Pancreas (tissue), 10 donors: ENCODE results near the gene ZNF879. TPM values are rescaled to one million over a fixed set of nuclear protein-coding genes. Genes with fewer than 3 reads are reported as not detected.

Experiments
- ATAC-seq, 4 donors: fragments of 200-7000 bp; cut with Tn5 transposase; one replicate each; pipeline versions ENCODE4 v1.8.0 to v1.9.1; 2020; ENCODE audit warnings: mild to moderate bottlenecking in 4 of 4, moderate library complexity in 4 of 4
- DNase-seq, 6 donors: peaks; one replicate each; pipeline ENCODE4 v3.0.0-alpha.2; 2020
- FAIRE-seq: peaks from 2 replicates; lab custom pipeline; 2012; peaks lifted over from hg19 to GRCh38; lab: Jason Lieb, UNC
- H3K27ac ChIP-seq, 4 donors: fragments of 200-600 bp; sonication (generic); 1 replicate in 3 of 4; 2 replicates in 1 of 4; pipeline versions ENCODE4 v1.5.0 to v1.8.0; 2020
- H3K27me3 ChIP-seq, 4 donors: fragments of 200-600 bp; one replicate each; pipeline ENCODE4 v1.8.0; 2021
- H3K36me3 ChIP-seq, 3 donors: fragments of 200-600 bp; sonication (generic) in 1 of 3; one replicate each; pipeline versions ENCODE4 v1.5.0 to v1.8.0; 2020 to 2021
- H3K4me1 ChIP-seq, 3 donors: fragments of 200-600 bp; one replicate each; pipeline ENCODE4 v1.8.0; 2021
- H3K4me3 ChIP-seq, 4 donors: fragments of 200-600 bp; sonication (generic) in 2 of 4; one replicate each; pipeline versions ENCODE4 v1.5.0 to v1.8.0; 2020 to 2021
- H3K9me3 ChIP-seq, 4 donors: fragments of 200-600 bp; one replicate each; pipeline ENCODE4 v1.8.0; 2021
- WGBS, 2 donors: extraction: QIAGEN DNeasy Blood & Tissue Kit; methylation state at CpG; one replicate each; pipeline ENCODE4 v1.1.7; 2013; 5-methylcytosine and 5-hydroxymethylcytosine counted together
- intact Hi-C, 3 donors: fragments of 100-400 bp; cut with DNase I; formaldehyde crosslinking; loops; one replicate each; pipeline versions ENCODE4 v1.11.1 to v1.14.2; 2022
- polyA plus RNA-seq, 2 donors: library from polyadenylated mRNA; stranded (reverse); fragments of 200-250 nt; gene quantifications; one replicate each; pipeline ENCODE4 v1.2.3, GENCODE V29; 2013
- total RNA-seq, 6 donors: library from RNA; stranded (reverse); fragmentation: NEBNext Ultra II Directional in 4 of 6; extraction: Animal tissue kit (Norgen Biotek cat#: 25700) in 4 of 6; gene quantifications; one replicate each; pipeline versions ENCODE4 v1.2.1 to v1.2.4, GENCODE V29; 2021 to 2023
- TF ChIP-seq, protein P1 (sequence below), 4 donors: fragments of 200-600 bp; sonication (generic) in 3 of 4; IDR thresholded peaks; one replicate each; pipeline versions ENCODE4 v1.5.0 to v1.8.0; 2021; ENCODE audit warnings: antibody characterized with exemption in 4 of 4
- donor health status: healthy with polysubstance abuse.
- donor health status: DM: no; HTN: no; CAD: no; lungs with moderate emphysema.
- donor health status: DM: no; HTN: no; CAD: no.
- donor health status: control.
- donor health status: control.
- donor health status: Bipolar disorder and iron deficiency.
- donor health status: DM: yes; HTN: yes; CAD: no.
- donor health status: DM: no; HTN: no; CAD: no.
- donor health status: DM: no; HTN: no; CAD: no.
- donor health status: DM: yes; HTN: yes; CAD: no.

ZNF879 gene
- total and polyA plus RNA-seq, 8 donors: 1.5 to 2.9 (median 2.1) TPM

- no peak for FAIRE-seq
- TF ChIP-seq, protein P1, sequence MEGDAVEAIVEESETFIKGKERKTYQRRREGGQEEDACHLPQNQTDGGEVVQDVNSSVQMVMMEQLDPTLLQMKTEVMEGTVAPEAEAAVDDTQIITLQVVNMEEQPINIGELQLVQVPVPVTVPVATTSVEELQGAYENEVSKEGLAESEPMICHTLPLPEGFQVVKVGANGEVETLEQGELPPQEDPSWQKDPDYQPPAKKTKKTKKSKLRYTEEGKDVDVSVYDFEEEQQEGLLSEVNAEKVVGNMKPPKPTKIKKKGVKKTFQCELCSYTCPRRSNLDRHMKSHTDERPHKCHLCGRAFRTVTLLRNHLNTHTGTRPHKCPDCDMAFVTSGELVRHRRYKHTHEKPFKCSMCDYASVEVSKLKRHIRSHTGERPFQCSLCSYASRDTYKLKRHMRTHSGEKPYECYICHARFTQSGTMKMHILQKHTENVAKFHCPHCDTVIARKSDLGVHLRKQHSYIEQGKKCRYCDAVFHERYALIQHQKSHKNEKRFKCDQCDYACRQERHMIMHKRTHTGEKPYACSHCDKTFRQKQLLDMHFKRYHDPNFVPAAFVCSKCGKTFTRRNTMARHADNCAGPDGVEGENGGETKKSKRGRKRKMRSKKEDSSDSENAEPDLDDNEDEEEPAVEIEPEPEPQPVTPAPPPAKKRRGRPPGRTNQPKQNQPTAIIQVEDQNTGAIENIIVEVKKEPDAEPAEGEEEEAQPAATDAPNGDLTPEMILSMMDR (IDR thresholded peaks at IDR 0.05): no peak
These were observed 25.2 kb upstream of the ZNF879 start for GRCh38 chr5:178998441-178998840.

DNA sequence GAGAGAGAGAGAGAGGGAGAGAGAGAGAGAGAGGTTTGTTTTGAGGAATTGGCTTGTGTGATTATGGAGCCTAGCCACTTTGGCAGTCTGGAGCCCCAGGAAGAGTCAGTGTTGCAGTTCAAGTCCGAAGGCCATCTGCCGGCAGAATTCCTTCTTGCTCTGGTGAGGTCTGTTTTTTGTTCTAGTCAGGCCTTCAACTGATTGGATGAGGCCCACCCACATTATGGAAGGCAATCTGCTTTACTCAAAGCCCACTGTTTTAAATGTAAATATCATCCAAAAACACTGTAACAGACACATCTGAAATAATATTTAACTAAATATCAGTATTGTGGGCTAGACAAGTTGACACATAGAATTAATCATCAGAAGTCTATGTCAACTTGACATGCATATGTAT lies 17.0 kb upstream of the ZNF879 start:
- H3K27ac ChIP-seq: no peak overlapping the region
- no peaks in the 10 kb centered on the region for H3K27me3 ChIP-seq
- FAIRE-seq (no peak), DNase-seq (no peak), ATAC-seq (no peak)
- no peaks in the 10 kb centered on the region for H3K4me1 ChIP-seq
- H3K9me3 ChIP-seq: no peaks in the 10 kb centered on the region
- intact Hi-C loops: no loop called here
- no peak overlapping the region for H3K4me3 ChIP-seq
- TF ChIP-seq, protein P1 (IDR thresholded peaks at IDR 0.05): no peak
- WGBS, 2 donors: 65 to 82% methylated on average over 2 of the region's 2 CpGs
- no peaks in the 10 kb centered on the region for H3K36me3 ChIP-seq

More at GRCh38 chr5:178998441-178998840, 25.2 kb upstream of the ZNF879 start:
- Histone ChIP-seq H3K9me3 (no peaks in the 10 kb centered on the region), H3K36me3 (no peaks in the 10 kb centered on the region), H3K27me3 (peaks cover 0 to 4% (median 0%) of the 10 kb centered on the region in 4 donors), H3K4me1 (no peaks in the 10 kb centered on the region), H3K27ac (no peak overlapping the region), H3K4me3 (no peak overlapping the region)
- intact Hi-C loops: no loop called here
- WGBS, 2 donors: 86 to 96% methylated on average over 13 of the region's 13 CpGs
- DNase-seq: no peak
- no peak for ATAC-seq

DNA sequence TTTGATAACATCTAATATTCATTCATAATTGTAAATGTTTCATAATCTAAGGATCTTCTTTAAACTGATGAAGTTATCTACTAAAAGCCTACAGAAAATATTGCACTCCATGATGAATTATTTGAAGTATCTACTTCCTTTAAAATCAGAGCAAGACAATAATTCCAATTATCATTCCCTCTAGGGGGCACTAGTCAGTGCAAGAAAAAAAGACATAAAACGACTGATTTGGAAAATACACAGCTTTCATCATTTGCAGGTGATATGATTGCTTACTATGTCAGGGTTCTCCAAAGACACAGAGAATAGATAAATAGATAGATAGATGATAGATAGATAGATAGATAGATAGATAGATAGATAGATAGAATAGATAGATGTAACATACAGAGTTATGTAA lies 14.9 kb upstream of the ZNF879 start:
- TF ChIP-seq, protein P1 (IDR thresholded peaks at IDR 0.05): no peak
- FAIRE-seq (no peak), ATAC-seq (no peak), DNase-seq (no peak)
- Histone ChIP-seq H3K4me3 (no peak overlapping the region), H3K27me3 (no peaks in the 10 kb centered on the region), H3K9me3 (no peaks in the 10 kb centered on the region), H3K27ac (no peak overlapping the region), H3K36me3 (no peaks in the 10 kb centered on the region), H3K4me1 (no peaks in the 10 kb centered on the region)
- 14 to 24% methylated on average over 1 of the region's 1 CpG for WGBS, 2 donors
- intact Hi-C loops: no loop called here

- FAIRE-seq (no peak), ATAC-seq (no peak), DNase-seq (no peak)
- Histone ChIP-seq H3K27me3 (no peaks in the 10 kb centered on the region), H3K36me3 (peaks cover 12 to 55% (median 15%) of the 10 kb centered on the region in 3 donors), H3K4me1 (no peaks in the 10 kb centered on the region), H3K9me3 (peaks cover 0 to 27% (median 13%) of the 10 kb centered on the region in 4 donors), H3K27ac (no peak overlapping the region), H3K4me3 (no peak overlapping the region)
- WGBS, 2 donors: 96 to 97% methylated on average over 7 of the region's 7 CpGs
- TF ChIP-seq, protein P1 (IDR thresholded peaks at IDR 0.05): no peak
- intact Hi-C loops: no loop called here
These were observed 9.5 kb downstream of the ZNF879 start for GRCh38 chr5:179033004-179033580.

GRCh38 chr5:179044765-179045164 lies 21.2 kb downstream of the ZNF879 start:
- Histone ChIP-seq H3K4me3 (no peak overlapping the region), H3K4me1 (no peaks in the 10 kb centered on the region), H3K36me3 (no peaks in the 10 kb centered on the region), H3K27me3 (no peaks in the 10 kb centered on the region), H3K9me3 (no peaks in the 10 kb centered on the region), H3K27ac (no peak overlapping the region)
- FAIRE-seq (no peak), ATAC-seq (no peak), DNase-seq (no peak)
- TF ChIP-seq, protein P1 (IDR thresholded peaks at IDR 0.05): no peak
- WGBS, 2 donors: 50 to 58% methylated on average over 2 of the region's 2 CpGs
- intact Hi-C loops: no loop called here
